GM18858 (cell line): ENCODE data around the gene ATRN.

Source experiments
- ATAC-seq: cut with Tn5 transposase; IDR thresholded peaks from one replicate; pipeline ENCODE4 v1.9.1; 2021; ENCODE audit not compliant: unreplicated experiment

Gene ATRN

DNA sequence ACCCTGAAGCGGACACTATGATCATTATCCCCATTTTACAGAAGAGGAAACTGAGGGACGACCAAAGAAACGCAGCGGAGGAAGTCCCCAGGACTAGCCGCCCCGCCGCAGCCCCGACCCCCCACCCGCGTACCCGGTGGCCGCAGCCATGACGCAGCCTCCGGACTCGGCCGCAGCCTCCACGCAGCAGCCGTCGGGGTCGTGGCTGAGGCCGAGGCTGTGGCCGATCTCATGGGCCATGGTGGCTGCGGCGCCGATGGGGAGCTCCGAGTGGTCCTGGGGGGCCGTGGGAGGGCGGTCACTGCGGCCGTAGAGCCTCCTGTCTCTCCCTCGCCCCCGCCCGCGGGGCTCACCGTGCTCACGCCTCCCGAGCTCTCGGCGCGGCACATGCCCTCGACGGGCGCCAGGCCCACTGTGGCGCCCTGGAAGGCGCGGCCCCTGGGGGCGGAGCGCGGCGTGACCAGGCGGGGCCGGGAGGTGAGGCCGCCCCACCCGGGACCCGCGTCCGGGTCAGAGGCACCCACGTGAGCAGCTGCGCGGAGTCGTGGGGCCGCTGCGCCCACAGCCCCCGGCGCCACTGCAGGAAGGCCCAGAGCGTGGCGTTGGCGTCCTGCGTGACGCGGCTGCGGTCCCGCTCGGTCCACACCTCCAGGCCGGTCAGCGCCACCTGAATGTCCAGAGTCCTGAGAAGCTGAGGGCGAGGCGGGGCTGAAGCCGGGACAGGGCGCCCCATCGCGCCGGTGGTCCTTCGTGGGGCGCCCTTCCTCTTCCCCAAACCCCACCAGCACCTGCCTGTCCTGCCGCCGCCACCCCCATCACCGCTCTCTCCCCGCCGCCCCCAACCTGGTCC lies 202.6 kb downstream of the ATRN start:
- ATAC-seq, result no peak

- no peak for ATAC-seq
Measured at GRCh38 chr20:3674447-3674846, 203.6 kb downstream of the ATRN start.

DNA sequence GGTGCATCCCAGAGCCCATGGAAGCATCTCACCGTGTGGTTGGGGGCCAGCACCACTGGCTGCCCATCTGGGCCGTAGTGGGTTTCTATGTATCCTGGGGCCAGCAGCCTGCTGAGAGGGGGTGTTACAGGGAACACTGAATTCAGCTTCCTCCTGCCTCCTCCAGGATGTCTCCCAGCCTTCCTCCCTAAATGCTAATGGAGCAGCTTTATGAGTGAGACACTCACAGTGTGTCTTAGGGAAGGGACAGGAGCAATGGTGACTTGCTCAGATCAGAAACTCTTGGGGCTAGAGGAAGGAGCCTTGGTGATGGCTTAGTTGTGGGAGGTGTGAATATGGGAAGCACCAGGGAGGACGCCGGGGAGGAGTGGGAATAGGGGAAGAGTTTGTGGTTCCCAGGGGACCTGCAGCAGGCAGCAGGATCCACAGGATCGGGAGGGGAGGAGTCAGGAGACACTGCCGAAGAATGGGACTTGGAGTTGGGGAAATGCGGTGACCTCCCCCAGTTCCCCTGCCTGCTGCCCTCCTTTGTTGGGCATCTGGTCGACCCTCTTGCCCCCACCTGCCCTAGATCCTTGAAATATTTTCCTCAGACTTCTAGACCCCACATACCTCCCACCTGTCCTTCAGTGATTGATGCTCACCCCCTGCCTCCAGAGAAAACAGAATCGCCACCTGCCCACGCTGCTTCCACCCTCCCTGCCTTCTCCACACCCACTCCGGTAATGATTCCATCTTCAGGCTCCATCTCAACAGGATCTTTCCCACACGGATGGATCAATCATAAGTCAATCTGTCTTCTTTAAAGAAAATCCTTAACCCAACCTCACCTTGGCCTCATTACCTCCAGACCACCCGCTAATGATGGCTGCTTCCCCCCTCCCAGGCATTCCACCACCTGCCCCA lies 204.4 kb downstream of the ATRN start:
- no peak for ATAC-seq

DNA sequence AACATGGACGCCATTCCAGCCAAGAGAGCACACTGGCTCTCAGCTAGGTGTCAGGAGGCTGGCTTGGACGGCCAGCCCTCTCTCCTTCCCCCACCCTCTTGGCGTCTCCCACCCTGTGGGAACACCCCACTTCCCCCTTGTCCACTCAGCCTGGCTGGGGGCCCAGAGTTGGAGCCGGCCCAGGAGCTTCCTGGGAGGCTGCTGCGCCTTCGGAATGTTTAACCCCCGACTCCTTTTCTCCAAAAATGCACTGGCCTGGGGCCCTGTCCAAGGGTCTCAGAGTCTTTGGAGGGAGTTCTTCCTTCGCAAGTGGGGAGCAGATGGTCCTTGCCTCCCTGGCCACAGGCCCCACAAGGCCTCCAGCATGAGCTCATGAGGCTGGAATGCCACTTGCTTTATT lies 206.9 kb downstream of the ATRN start:
- ATAC-seq, result no peak

DNA sequence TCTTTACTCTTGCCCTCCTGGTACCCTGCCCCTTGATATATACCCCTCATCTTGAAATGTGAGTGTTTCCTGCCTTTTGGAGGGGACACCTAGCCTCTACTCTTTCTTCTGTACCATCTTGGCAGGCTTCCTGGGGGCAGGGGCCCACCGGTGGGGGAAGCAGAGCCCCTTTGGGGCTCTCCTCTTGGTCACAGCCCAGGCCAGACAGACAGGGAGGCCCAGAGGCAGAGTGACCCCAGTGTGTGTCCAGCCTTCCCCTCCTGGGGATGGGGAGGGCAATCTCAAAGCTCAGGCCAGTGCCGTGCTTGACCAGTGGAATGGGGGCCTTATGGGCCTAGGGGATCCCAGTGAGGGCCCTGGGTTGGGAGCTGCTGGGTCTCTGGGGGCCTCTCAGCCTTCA lies 207.4 kb downstream of the ATRN start:
- no peak for ATAC-seq

GRCh38 chr20:3678856-3679720 lies 208.3 kb downstream of the ATRN start:
- no peak for ATAC-seq

- no peak for ATAC-seq
Measured at GRCh38 chr20:3679749-3680700, 209.2 kb downstream of the ATRN start.

DNA sequence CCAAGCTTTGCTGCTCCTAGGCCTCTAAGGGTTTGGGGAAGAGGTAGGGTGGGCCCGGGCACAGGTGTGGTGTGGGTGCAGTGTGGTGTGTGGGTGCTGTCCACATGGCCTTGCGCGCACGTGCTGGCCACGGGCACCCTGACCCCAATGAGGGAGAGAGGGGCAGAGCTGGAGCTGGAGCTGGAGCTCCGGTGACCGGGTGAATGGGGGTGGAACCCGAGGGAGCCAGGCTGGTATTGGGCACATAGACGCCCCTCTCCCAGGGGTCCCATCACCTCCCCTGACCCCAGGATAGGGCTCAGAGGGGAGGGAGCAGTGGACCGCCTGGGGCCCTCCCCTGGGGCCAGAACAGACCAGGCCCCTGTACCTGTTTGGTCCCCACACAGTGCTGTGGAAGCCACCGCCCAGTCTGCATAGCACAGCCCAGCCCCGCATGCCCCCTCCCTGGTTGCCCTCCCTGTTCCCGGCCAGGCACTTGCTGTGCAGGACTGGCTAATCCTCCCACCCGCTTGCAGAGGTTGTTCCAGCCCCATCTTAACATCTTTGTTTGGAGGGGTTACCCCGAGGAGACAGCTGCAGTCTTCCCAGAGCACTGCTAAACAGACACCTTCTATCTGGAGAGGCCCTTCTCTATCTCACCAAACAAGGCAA lies 210.0 kb downstream of the ATRN start:
- no peak for ATAC-seq

- no peak for ATAC-seq
Measured at GRCh38 chr20:3681352-3681930, 210.6 kb downstream of the ATRN start.

DNA sequence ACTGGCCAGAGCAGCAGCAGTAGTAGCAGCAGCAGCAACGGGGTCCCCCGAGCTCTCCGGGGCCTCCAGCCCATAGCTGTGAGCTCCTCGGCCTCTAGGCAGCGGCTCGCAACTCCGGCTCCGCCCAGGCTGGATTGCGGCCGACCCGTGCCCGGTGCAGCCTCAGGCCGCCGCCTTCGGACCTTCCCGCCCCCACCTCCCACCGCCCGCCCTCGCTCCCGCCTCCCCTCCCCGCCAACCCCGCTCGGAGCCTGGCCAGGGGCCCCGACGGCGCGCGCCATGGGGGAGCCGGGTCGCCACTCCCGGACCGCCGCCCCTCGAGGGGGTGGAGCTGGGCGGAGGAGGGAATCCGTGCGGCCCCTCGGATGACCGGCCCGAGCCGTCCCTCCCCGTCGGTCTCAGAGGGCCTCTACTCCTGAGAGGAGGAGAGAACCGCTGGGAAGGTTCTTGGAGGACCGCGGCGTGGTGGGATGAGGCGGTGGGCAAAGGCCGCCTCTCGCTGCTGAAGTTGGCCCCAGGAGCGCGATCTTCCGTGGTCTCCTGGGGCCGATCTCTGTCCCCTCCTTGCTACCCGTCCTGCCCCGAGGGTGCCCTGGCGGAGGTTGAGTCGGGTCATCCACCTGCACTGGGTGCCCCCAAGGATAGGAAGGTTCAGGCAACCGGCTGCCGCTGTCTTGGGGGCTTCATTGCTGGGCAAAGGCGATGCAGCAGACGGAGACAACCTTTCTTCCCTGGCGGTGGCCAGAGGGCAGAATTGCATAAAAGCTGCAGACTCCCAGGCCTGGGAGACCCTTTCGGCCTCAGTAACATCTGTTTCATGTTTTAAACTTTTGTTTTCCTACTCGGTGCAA lies 211.3 kb downstream of the ATRN start, which contains the start of gene ADAM33:
TSS of gene ADAM33 (minus strand) at position 80 of the 851 bp plus-strand sequence. CDS start at position 74, 6 bp downstream.
- ATAC-seq, result no peak

- no peak for ATAC-seq
Measured at GRCh38 chr20:3685341-3685740, 214.5 kb downstream of the ATRN start.

DNA sequence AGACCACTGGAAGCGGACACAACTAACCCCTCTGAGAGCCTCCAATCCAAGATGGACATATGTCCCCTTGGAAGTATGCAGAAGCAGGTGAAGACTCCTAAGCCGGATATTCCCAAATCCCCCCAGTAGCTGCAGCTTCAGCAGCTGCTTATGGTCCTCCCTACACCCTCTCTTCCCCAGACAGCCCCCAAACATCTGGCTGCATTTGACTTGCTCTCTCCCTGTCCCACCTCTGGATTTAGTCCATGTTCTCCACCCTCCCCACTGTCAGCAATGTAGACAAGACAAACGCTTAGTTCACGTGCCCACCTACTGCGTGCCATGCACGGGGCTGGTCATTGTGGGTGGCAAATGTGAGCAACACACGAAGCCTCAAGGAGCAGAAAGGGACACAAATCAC lies 215.6 kb downstream of the ATRN start:
- ATAC-seq, result no peak

- ATAC-seq, result no peak
Measured at GRCh38 chr20:3686867-3687321, 216.1 kb downstream of the ATRN start.

DNA sequence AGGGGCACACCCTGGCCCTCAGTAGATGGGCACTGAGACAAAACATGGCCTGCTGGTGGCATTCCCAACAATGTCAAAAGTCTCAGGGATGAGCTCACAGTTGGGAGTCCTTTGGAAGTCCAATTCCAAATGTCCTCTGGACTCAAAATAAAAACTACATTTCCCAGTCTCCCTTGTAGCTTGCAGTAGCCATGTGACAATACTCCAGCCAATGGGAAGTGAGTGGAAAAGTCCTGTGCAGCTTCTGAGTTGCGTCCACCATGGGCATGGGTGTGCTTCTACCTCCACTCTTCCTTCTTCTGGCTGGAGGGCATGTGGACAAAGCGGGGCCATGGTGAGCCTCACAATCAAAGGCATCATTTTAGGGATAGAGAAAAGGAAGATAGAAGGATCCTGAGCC lies 216.8 kb downstream of the ATRN start:
- ATAC-seq, result no peak

- no peak for ATAC-seq
Measured at GRCh38 chr20:3689978-3690377, 219.2 kb downstream of the ATRN start.

DNA sequence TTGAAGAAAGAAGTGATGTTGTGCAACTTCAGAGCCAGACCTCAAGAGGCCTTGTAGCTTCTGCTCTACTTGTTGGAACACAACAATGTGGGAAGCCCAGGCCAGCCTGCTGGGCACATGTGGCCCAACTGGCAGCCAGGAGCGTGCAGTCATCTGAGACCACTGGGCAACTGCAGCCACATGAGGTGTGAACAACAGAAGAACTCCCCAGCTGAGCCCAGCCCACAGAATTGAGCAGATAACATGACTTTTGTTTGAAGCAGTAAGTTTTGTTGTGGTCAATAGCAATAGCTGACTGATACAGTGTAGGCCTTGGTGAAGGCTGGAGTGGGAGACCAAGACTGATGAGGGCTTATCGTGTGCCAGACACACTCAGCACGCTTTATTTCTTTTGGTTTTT lies 219.6 kb downstream of the ATRN start:
- ATAC-seq, result no peak

- ATAC-seq, result no peak
Measured at GRCh38 chr20:3691306-3691705, 220.5 kb downstream of the ATRN start.

GRCh38 chr20:3691897-3692296 lies 221.1 kb downstream of the ATRN start:
- ATAC-seq, result no peak
